PFSK-1 (cell line): ENCODE data around the gene FOXP2.

ENCODE experiments used
- FOXP2 ChIP-seq: optimal IDR thresholded peaks from 2 replicates; pipeline ENCODE3; 2011; ENCODE audit warnings: borderline replicate concordance, control low read depth, inconsistent platforms; ENCODE audit not compliant: insufficient read depth; ENCODE audit errors: extremely low read length, extremely low read depth
- POLR2AphosphoS5 ChIP-seq: IDR thresholded peaks from 2 replicates; pipeline ENCODE4 v1.6.1; 2012; ENCODE audit warnings: low read depth, mild to moderate bottlenecking, control low read depth, low read length, moderate library complexity
- REST ChIP-seq, 2 experiments: IDR thresholded peaks; 2 replicates each; pipeline versions ENCODE4 v1.6.1 to v1.8.0; 2011 to 2012; ENCODE audit warnings: low read depth in 2 of 2, low read length in 2 of 2, control low read depth in 1 of 2, inconsistent platforms in 1 of 2, mild to moderate bottlenecking in 1 of 2, moderate library complexity in 1 of 2; ENCODE audit not compliant: insufficient read depth in 1 of 2
- SIN3A ChIP-seq: IDR thresholded peaks from 2 replicates; pipeline ENCODE4 v1.6.1; 2012; ENCODE audit warnings: mild to moderate bottlenecking, low read length, moderate library complexity, borderline replicate concordance; ENCODE audit not compliant: insufficient read depth
- TAF1 ChIP-seq: IDR thresholded peaks from 2 replicates; pipeline ENCODE4 v1.6.1; 2012; ENCODE audit warnings: low read length, control low read depth, borderline replicate concordance; ENCODE audit not compliant: insufficient read depth

The FOXP2 gene

GRCh38 chr7:114723308-114723707, 308.7 kb downstream of the FOXP2 start:
- TF ChIP-seq POLR2AphosphoS5 (no peak), FOXP2 (no peak), SIN3A (no peak), REST (IDR thresholded peaks at IDR 0.05; ENCODE audit: insufficient read depth in 1 of 2, low read depth in 2 of 2, low read length in 2 of 2) (no peak), TAF1 (no peak)

- TF ChIP-seq TAF1: no peak
- TF ChIP-seq REST (IDR thresholded peaks at IDR 0.05; ENCODE audit: insufficient read depth in 1 of 2, low read depth in 2 of 2, low read length in 2 of 2): no peak
- TF ChIP-seq SIN3A: no peak
- no peak for TF ChIP-seq FOXP2
These were observed 325.5 kb downstream of the FOXP2 start for GRCh38 chr7:114740095-114740494.

GRCh38 chr7:114740941-114741340, 326.3 kb downstream of the FOXP2 start:
- TF ChIP-seq POLR2AphosphoS5 (no peak), SIN3A (no peak), TAF1 (no peak), REST (IDR thresholded peaks at IDR 0.05; ENCODE audit: insufficient read depth in 1 of 2, low read depth in 2 of 2, low read length in 2 of 2) (no peak), FOXP2 (no peak)

GRCh38 chr7:114741911-114742310, 327.3 kb downstream of the FOXP2 start:
- TF ChIP-seq FOXP2: no peak
- TF ChIP-seq SIN3A: no peak
- no peak for TF ChIP-seq REST (IDR thresholded peaks at IDR 0.05; ENCODE audit: insufficient read depth in 1 of 2, low read depth in 2 of 2, low read length in 2 of 2)
- no peak for TF ChIP-seq POLR2AphosphoS5
- no peak for TF ChIP-seq TAF1
